ENCODE data around the gene TRAPPC1.

The TRAPPC1 gene

DNA sequence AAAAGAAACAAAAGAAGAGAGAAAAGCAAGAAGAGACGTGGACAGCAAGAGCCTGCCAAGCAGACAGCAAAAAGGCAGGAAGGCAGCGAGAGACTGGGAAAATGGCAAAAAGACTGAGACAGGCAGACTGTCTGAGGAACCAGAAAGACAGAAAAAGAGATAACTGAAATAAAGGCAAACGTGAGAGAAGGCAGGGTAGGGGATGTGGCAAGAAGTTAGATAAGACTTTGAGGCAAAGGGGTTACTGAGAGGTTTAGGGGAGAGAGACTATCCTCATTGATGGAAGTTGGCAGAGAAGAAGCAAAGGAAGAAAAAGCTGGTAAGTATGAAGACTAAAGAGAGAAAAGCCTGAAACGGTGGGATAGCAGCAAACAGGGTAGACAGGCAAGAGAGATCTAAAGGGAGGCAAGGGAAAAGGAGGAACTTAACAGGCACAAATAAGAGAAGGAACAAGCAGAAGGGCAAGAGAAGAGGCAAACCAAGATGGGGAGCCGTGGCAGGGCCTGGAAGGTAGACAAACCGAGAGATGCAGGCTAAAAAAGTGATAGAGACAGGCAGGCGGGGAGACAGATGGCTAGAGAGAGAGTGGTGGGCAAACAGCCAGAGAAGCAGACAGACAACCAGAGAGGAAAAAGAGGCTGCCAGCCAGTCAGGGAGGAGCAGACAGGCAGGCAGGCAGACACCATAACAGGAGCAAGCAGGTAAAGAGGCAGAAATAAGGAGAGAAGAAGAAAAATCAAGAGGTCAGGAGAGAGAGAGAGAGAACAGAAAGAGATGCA is 50.3 kb downstream of the TRAPPC1 start:
- no peak for DNase-seq (ENCODE audit: low read depth)
- TF ChIP-seq, protein P1, sequence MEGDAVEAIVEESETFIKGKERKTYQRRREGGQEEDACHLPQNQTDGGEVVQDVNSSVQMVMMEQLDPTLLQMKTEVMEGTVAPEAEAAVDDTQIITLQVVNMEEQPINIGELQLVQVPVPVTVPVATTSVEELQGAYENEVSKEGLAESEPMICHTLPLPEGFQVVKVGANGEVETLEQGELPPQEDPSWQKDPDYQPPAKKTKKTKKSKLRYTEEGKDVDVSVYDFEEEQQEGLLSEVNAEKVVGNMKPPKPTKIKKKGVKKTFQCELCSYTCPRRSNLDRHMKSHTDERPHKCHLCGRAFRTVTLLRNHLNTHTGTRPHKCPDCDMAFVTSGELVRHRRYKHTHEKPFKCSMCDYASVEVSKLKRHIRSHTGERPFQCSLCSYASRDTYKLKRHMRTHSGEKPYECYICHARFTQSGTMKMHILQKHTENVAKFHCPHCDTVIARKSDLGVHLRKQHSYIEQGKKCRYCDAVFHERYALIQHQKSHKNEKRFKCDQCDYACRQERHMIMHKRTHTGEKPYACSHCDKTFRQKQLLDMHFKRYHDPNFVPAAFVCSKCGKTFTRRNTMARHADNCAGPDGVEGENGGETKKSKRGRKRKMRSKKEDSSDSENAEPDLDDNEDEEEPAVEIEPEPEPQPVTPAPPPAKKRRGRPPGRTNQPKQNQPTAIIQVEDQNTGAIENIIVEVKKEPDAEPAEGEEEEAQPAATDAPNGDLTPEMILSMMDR (IDR thresholded peaks at IDR 0.05; ENCODE audit: low read depth, low read length, missing control alignments) = no peak
- H3K4me3 ChIP-seq (ENCODE audit: low read depth, low read length) = no peak overlapping the region
